Liver (tissue), 9 donors: ENCODE measurements around the gene PNMA1. TPM values are rescaled to one million over a fixed set of nuclear protein-coding genes. Genes with fewer than 3 reads are reported as not detected.

ENCODE experiments used
- DNase-seq: peaks from one replicate; pipeline ENCODE4 v3.0.0-alpha.2; 2017; ENCODE audit warnings: low spot score
- H3K27ac ChIP-seq, 2 donors: one replicate each; pipeline ENCODE4 v1.7.0; 2013; ENCODE audit warnings: inconsistent platforms in 2 of 2, low read length in 2 of 2, control low read depth in 1 of 2, low read depth in 1 of 2, mild to moderate bottlenecking in 1 of 2
- H3K27me3 ChIP-seq, 4 donors: one replicate each; pipeline versions ENCODE4 v1.6.1 to v1.7.0; 2013; ENCODE audit warnings: low read length in 3 of 4, inconsistent platforms in 1 of 4, mild to moderate bottlenecking in 1 of 4, moderate library complexity in 1 of 4; ENCODE audit not compliant: control insufficient read depth in 4 of 4, insufficient read depth in 4 of 4
- H3K36me3 ChIP-seq, 4 donors: one replicate each; pipeline versions ENCODE4 v1.6.1 to v1.7.0; 2013; ENCODE audit warnings: low read length in 3 of 4, mild to moderate bottlenecking in 3 of 4, low read depth in 1 of 4, moderate library complexity in 1 of 4; ENCODE audit not compliant: control insufficient read depth in 4 of 4, insufficient read depth in 3 of 4
- H3K4me1 ChIP-seq, 4 donors: one replicate each; pipeline versions ENCODE4 v1.6.1 to v1.7.0; 2013; ENCODE audit warnings: low read length in 3 of 4, mild to moderate bottlenecking in 3 of 4, moderate library complexity in 1 of 4; ENCODE audit not compliant: control insufficient read depth in 4 of 4, insufficient read depth in 4 of 4
- H3K4me3 ChIP-seq, 3 donors: one replicate each; pipeline versions ENCODE4 v1.6.1 to v1.7.0; 2013; ENCODE audit warnings: low read length in 3 of 3, control low read depth in 1 of 3, low read depth in 1 of 3, mild to moderate bottlenecking in 1 of 3
- H3K9ac ChIP-seq, 2 donors: one replicate each; pipeline ENCODE4 v1.7.0; 2013; ENCODE audit warnings: low read length in 2 of 2, mild to moderate bottlenecking in 2 of 2, moderate library complexity in 2 of 2, control low read depth in 1 of 2, low read depth in 1 of 2
- H3K9me3 ChIP-seq, 4 donors: one replicate each; pipeline versions ENCODE4 v1.6.1 to v1.7.0; 2013; ENCODE audit warnings: low read length in 3 of 4; ENCODE audit not compliant: control insufficient read depth in 4 of 4
- ATF3 ChIP-seq: IDR thresholded peaks from 2 replicates; pipeline ENCODE4 v1.6.1; 2016; ENCODE audit warnings: antibody characterized with exemption
- CTCF ChIP-seq: fragments of 150-350 bp; IDR thresholded peaks from 2 replicates; pipeline ENCODE4 v1.5.1; 2017; ENCODE audit warnings: improper control_type of control experiment, low read depth, low read length; ENCODE audit not compliant: missing input control
- EGR1 ChIP-seq, 2 donors: IDR thresholded peaks; 2 replicates each; pipeline ENCODE4 v1.6.1; 2016 to 2018; ENCODE audit warnings: antibody characterized with exemption in 2 of 2, low read depth in 2 of 2
- FOXA1 ChIP-seq: IDR thresholded peaks from 2 replicates; pipeline ENCODE4 v1.6.1; 2016; ENCODE audit warnings: antibody characterized with exemption
- FOXA2 ChIP-seq: IDR thresholded peaks from 2 replicates; pipeline ENCODE4 v1.6.1; 2016; ENCODE audit warnings: antibody characterized with exemption
- GABPA ChIP-seq, 2 donors: IDR thresholded peaks in 1 of 2; conservative IDR thresholded peaks in 1 of 2; 2 replicates each; pipeline ENCODE4 v1.6.1; 2016; ENCODE audit warnings: antibody characterized with exemption in 2 of 2, mild to moderate bottlenecking in 1 of 2, moderate library complexity in 1 of 2
- HNF4A ChIP-seq, 2 donors: conservative IDR thresholded peaks; 2 replicates each; pipeline ENCODE4 v1.6.1; 2016; ENCODE audit warnings: antibody characterized with exemption in 2 of 2, mild to moderate bottlenecking in 2 of 2
- HNF4G ChIP-seq: IDR thresholded peaks from 2 replicates; pipeline ENCODE4 v1.6.1; 2016; ENCODE audit warnings: antibody characterized with exemption
- JUND ChIP-seq, 2 donors: IDR thresholded peaks; 2 replicates each; pipeline ENCODE4 v1.6.1; 2016; ENCODE audit warnings: antibody characterized with exemption in 2 of 2
- MAX ChIP-seq: IDR thresholded peaks from 2 replicates; pipeline ENCODE4 v1.6.1; 2016; ENCODE audit warnings: antibody characterized with exemption
- NR2F2 ChIP-seq: IDR thresholded peaks from 2 replicates; pipeline ENCODE4 v1.6.1; 2016; ENCODE audit warnings: antibody characterized with exemption
- RAD21 ChIP-seq, 2 donors: IDR thresholded peaks; 2 replicates each; pipeline ENCODE4 v1.6.1; 2016; ENCODE audit warnings: antibody characterized with exemption in 2 of 2, mild to moderate bottlenecking in 2 of 2
- REST ChIP-seq: IDR thresholded peaks from 2 replicates; pipeline ENCODE4 v1.6.1; 2016; ENCODE audit warnings: antibody characterized with exemption, mild to moderate bottlenecking
- RXRA ChIP-seq, 2 donors: IDR thresholded peaks; 2 replicates each; pipeline ENCODE4 v1.6.1; 2017 to 2018; ENCODE audit warnings: antibody characterized with exemption in 2 of 2, mild to moderate bottlenecking in 1 of 2
- SP1 ChIP-seq: IDR thresholded peaks from 2 replicates; pipeline ENCODE4 v1.6.1; 2018; ENCODE audit warnings: antibody characterized with exemption, mild to moderate bottlenecking
- TAF1 ChIP-seq: conservative IDR thresholded peaks from 2 replicates; pipeline ENCODE4 v1.6.1; 2016; ENCODE audit warnings: antibody characterized with exemption, mild to moderate bottlenecking
- YY1 ChIP-seq: IDR thresholded peaks from 2 replicates; pipeline ENCODE4 v1.6.1; 2016; ENCODE audit warnings: antibody characterized with exemption, mild to moderate bottlenecking
- ZBTB33 ChIP-seq: IDR thresholded peaks from 2 replicates; pipeline ENCODE4 v1.6.1; 2016; ENCODE audit warnings: antibody characterized with exemption
- WGBS: extraction: QIAGEN DNeasy Blood & Tissue Kit; methylation state at CpG from one replicate; pipeline ENCODE4 v1.1.7; 2013; 5-methylcytosine and 5-hydroxymethylcytosine counted together
- polyA plus RNA-seq, 2 donors: library from polyadenylated mRNA; stranded (reverse) in 1 of 2; unstranded in 1 of 2; fragments of 200-250 nt in 1 of 2; fragments of >200 nt in 1 of 2; fragmentation: Nextera tagmentation in 1 of 2; extraction: Ambion mirVana in 1 of 2; gene quantifications; one replicate each; pipeline versions ENCODE4 v1.2.1 to v1.2.3, GENCODE V29; 2013 to 2015
- total RNA-seq, 2 donors: library from RNA; depleted of rRNA; stranded (reverse); fragments of >200 nt; gene quantifications; one replicate each; pipeline ENCODE4 v1.2.3, GENCODE V29; 2014
- donor health status: healthy.
- donor health status: healthy.
- donor health status: healthy.
- donor health status: healthy.
- donor health status: healthy.

Gene PNMA1
- total RNA-seq (10 to 100 TPM in 1 of 2 donors, 1 to 10 TPM in 1; 2.3 to 10.4 TPM), polyA plus RNA-seq (1 to 10 TPM; 2.8 to 4.0 TPM)

- H3K9ac ChIP-seq, result peak within 1 kb of the TSS in 1 of 2 donors; percentile 19
- H3K4me3 ChIP-seq, result peak within 1 kb of the TSS; percentile 36 to 78 (median 55)
- peaks cover 5 to 11% (median 7%) of the 10 kb centered on the region in 4 donors for H3K4me1 ChIP-seq
- no peaks in the 10 kb centered on the region for H3K27me3 ChIP-seq
- peak within 1 kb of the TSS; percentile 51 to 53 for H3K27ac ChIP-seq
- peak; percentile 90 for DNase-seq
- WGBS, result under 1% methylated on average over 113 of the region's 113 CpGs
- H3K36me3 ChIP-seq, result peaks cover 0 to 30% (median 13%) of the 10 kb centered on the region in 4 donors
- peak; percentile 23 for TF ChIP-seq YY1
- TF ChIP-seq MAX, result no peak
- TF ChIP-seq RAD21 (IDR thresholded peaks at IDR 0.05), result peak in 1 of 2 donors; percentile 12
- peak in 1 of 2 donors; percentile 76 for TF ChIP-seq EGR1 (IDR thresholded peaks at IDR 0.05; ENCODE audit: low read depth in 2 of 2)
- no peaks in the 10 kb centered on the region for H3K9me3 ChIP-seq
These were observed at the start of gene PNMA1 for GRCh38 chr14:73713803-73714655. TSS of gene PNMA1 (minus strand) at chr14:73714384. CDS start at chr14:73713639, 745 bp downstream.

- H3K27me3 ChIP-seq, result no peaks in the 10 kb centered on the region
- 32% methylated on average over 3 of the region's 3 CpGs for WGBS
- no peaks in the 10 kb centered on the region for H3K9me3 ChIP-seq
- TF ChIP-seq CTCF (no peak), FOXA1 (peak; percentile 100), YY1 (peak; percentile 71), RAD21 (IDR thresholded peaks at IDR 0.05) (peak; percentile 54 to 64), HNF4A (conservative IDR thresholded peaks at IDR 0.05) (peak; percentile 81 to 89), JUND (IDR thresholded peaks at IDR 0.05) (peak in 1 of 2 donors; percentile 63), FOXA2 (peak; percentile 100), SP1 (peak; percentile 92), TAF1 (no peak), RXRA (IDR thresholded peaks at IDR 0.05) (peak; percentile 86 to 93), REST (peak; percentile 78), NR2F2 (peak; percentile 49), EGR1 (IDR thresholded peaks at IDR 0.05; ENCODE audit: low read depth in 2 of 2) (peak in 1 of 2 donors; percentile 81), MAX (peak; percentile 98), ZBTB33 (peak; percentile 65), ATF3 (no peak), GABPA (IDR thresholded peaks at IDR 0.05 in 1 of 2, conservative IDR thresholded peaks at IDR 0.05 in 1 of 2) (no peak), HNF4G (no peak)
- H3K4me1 ChIP-seq, result peaks cover 35 to 59% (median 49%) of the 10 kb centered on the region in 4 donors
- no peak for DNase-seq
- peak overlapping the region; percentile 90 to 94 for H3K27ac ChIP-seq
- H3K36me3 ChIP-seq, result no peaks in the 10 kb centered on the region
- no peak overlapping the region for H3K4me3 ChIP-seq
- H3K9ac ChIP-seq, result no peak overlapping the region
These were observed 49.2 kb upstream of the PNMA1 start for GRCh38 chr14:73763396-73763795.
